ENCODE results near the gene ZNF324.
A peak's percentile ranks its signal among the peaks of the same experiment; 100 is the strongest.
"Not testable (repeated sequence)": the region's sequence is repeated elsewhere in the genome, so short reads cannot be mapped to it uniquely, and the experiment has no call there.

The ZNF324 gene

GRCh38 chr19:58507602-58508223, 40.8 kb downstream of the ZNF324 start:
- DNase-seq, result not testable (repeated sequence)

GRCh38 chr19:58509731-58510083, 42.8 kb downstream of the ZNF324 start:
- DNase-seq, result no peak

GRCh38 chr19:58510084-58510862, 43.4 kb downstream of the ZNF324 start:
- no peak for DNase-seq

- no peak for DNase-seq
These were observed 44.7 kb downstream of the ZNF324 start, which contains the start of gene SLC27A5 for GRCh38 chr19:58511353-58512208. Gene SLC27A5 (minus strand): TSS chr19:58511992. CDS start chr19:58511955, 37 bp downstream.

GRCh38 chr19:58513213-58513693, 46.4 kb downstream of the ZNF324 start:
- DNase-seq, result no peak

- peak; percentile 97 for DNase-seq
These were observed 47.0 kb downstream of the ZNF324 start for GRCh38 chr19:58513694-58514563.

GRCh38 chr19:58514564-58515022, 47.7 kb downstream of the ZNF324 start:
- DNase-seq, result no peak

- DNase-seq, result no peak
These were observed 48.4 kb downstream of the ZNF324 start for GRCh38 chr19:58515259-58515658.

GRCh38 chr19:58516246-58516836, 49.5 kb downstream of the ZNF324 start:
- no peak for DNase-seq

GRCh38 chr19:58516964-58517833, 50.3 kb downstream of the ZNF324 start:
- no peak for DNase-seq

- DNase-seq, result no peak
These were observed 51.6 kb downstream of the ZNF324 start for GRCh38 chr19:58518256-58519086.

GRCh38 chr19:58519087-58519354, 52.1 kb downstream of the ZNF324 start:
- peak; percentile 69 for DNase-seq

- DNase-seq, result peak; percentile 88
These were observed 52.7 kb downstream of the ZNF324 start, which contains the start of gene ZBTB45 for GRCh38 chr19:58519355-58520256. Gene ZBTB45 (minus strand): TSS chr19:58519810. CDS start chr19:58517673, 2,137 bp downstream.

GRCh38 chr19:58520257-58520599, 53.3 kb downstream of the ZNF324 start:
- no peak for DNase-seq

GRCh38 chr19:58521651-58522050, 54.8 kb downstream of the ZNF324 start:
- DNase-seq, result no peak

- DNase-seq, result no peak
These were observed 55.8 kb downstream of the ZNF324 start for GRCh38 chr19:58522709-58523108.

Measured in CD4-positive, alpha-beta T cell treated with Interleukin-17A for 4 hours (primary cell).